K562 (cell line): ENCODE measurements around the gene DGKA. TPM values are rescaled to one million over a fixed set of nuclear protein-coding genes. Genes with fewer than 3 reads are reported as not detected.
A peak's percentile ranks its signal among the peaks of the same experiment; 100 is the strongest.

ENCODE experiments used
- ASH1L ChIP-seq: fragments of 450-650 bp; IDR thresholded peaks from 2 replicates; pipeline ENCODE4 v1.6.1; 2018; ENCODE audit warnings: borderline replicate concordance, mild to moderate bottlenecking, low read depth; ENCODE audit not compliant: partially characterized antibody
- ATF7 ChIP-seq: fragments of 450-650 bp; IDR thresholded peaks from 2 replicates; pipeline ENCODE4 v1.7.1; 2014; ENCODE audit warnings: mild to moderate bottlenecking, moderate library complexity
- CEBPG ChIP-seq, 3 experiments: fragments of 200-800 bp in 1 of 3; sonication (Bioruptor generic) in 1 of 3; sonication (generic) in 1 of 3; formaldehyde crosslinking in 1 of 3; IDR thresholded peaks in 2 of 3; conservative IDR thresholded peaks in 1 of 3; 2 replicates each; pipeline versions ENCODE4 v1.6.1 to v1.8.0; 2016 to 2022; ENCODE audit warnings: missing compliant biosample characterization in 2 of 3, missing genetic modification characterization in 2 of 3, mild to moderate bottlenecking in 1 of 3, missing genetic modification reagents in 1 of 3
- ETV5 ChIP-seq: sonication (generic); formaldehyde crosslinking; IDR thresholded peaks from 2 replicates; pipeline ENCODE4 v1.4.0; 2020; ENCODE audit warnings: low read depth, mild to moderate bottlenecking, missing genetic modification reagents
- HMG20A ChIP-seq: fragments of 450-650 bp; formaldehyde crosslinking; conservative IDR thresholded peaks from 2 replicates; pipeline ENCODE4 v1.4.0; 2020; ENCODE audit warnings: mild to moderate bottlenecking, mixed read lengths
- HMG20B ChIP-seq: fragments of 250-450 bp; sonication (Bioruptor Pico); IDR thresholded peaks from 2 replicates; pipeline ENCODE4 v1.5.0; 2021; ENCODE audit warnings: mild to moderate bottlenecking
- MCM2 ChIP-seq: fragments of 450-650 bp; IDR thresholded peaks from 2 replicates; pipeline ENCODE4 v1.6.1; 2017; ENCODE audit warnings: low read depth, mild to moderate bottlenecking
- NRF1 ChIP-seq, 2 experiments: fragments of 450-650 bp; IDR thresholded peaks in 1 of 2; conservative IDR thresholded peaks in 1 of 2; 2 replicates each; pipeline ENCODE4 v1.6.1; 2014; ENCODE audit warnings: mild to moderate bottlenecking in 2 of 2
- ZNF785 ChIP-seq: fragments of 250-450 bp; sonication (Bioruptor Pico); IDR thresholded peaks from 2 replicates; pipeline ENCODE4 v1.4.0; 2020; ENCODE audit warnings: mild to moderate bottlenecking
- polyA plus RNA-seq, 8 experiments: library from polyadenylated mRNA; depleted of rRNA in 4 of 8; stranded (reverse) in 5 of 8; unstranded in 3 of 8; fragments of >200 nt; fragmentation: Nextera tagmentation in 2 of 8; fragmentation: Illumina TruSeq in 1 of 8; extraction: Ambion mirVana in 2 of 8; extraction: Trizol in 1 of 8; gene quantifications; 2 replicates each; pipeline versions ENCODE4 v1.2.1 to v1.2.3, GENCODE V29; 2011 to 2014; ENCODE audit warnings: inconsistent platforms in 1 of 8, missing spikeins in 1 of 8
- total RNA-seq, 7 experiments: library from RNA; depleted of rRNA in 6 of 7; stranded (reverse); fragments of >200 nt in 6 of 7; fragmentation: Illumina TruSeq in 2 of 7; extraction: Trizol in 2 of 7; gene quantifications; 2 replicates each; pipeline versions ENCODE4 v1.2.1 to v1.2.3, GENCODE V29; 2011 to 2021; ENCODE audit warnings: low replicate concordance in 1 of 7
- TF ChIP-seq, protein P1 (sequence below), 2 experiments: fragments of 450-650 bp in 1 of 2; IDR thresholded peaks; 2 replicates each; pipeline ENCODE4 v1.6.1; 2011 to 2017; ENCODE audit warnings: low read depth in 2 of 2, antibody characterized with exemption in 1 of 2, borderline replicate concordance in 1 of 2, low read length in 1 of 2, mild to moderate bottlenecking in 1 of 2, mixed read lengths in 1 of 2; ENCODE audit not compliant: control insufficient read depth in 1 of 2
- TF ChIP-seq, protein P2 (sequence below): sonication (generic); formaldehyde crosslinking; IDR thresholded peaks from 2 replicates; pipeline ENCODE4 v1.8.1; 2023; ENCODE audit warnings: mild to moderate bottlenecking, missing genetic modification reagents
- TF ChIP-seq, protein P3 (sequence below): fragments of 450-650 bp; formaldehyde crosslinking; IDR thresholded peaks from 2 replicates; pipeline ENCODE4 v1.4.0; 2020; ENCODE audit warnings: mild to moderate bottlenecking, moderate library complexity

DGKA gene
- total and polyA plus RNA-seq, 9 of the 15 experiments (the other 6 are each of a cell fraction or from before 2014, with no cell fraction given), result 3.4 to 12.4 (median 6.2) TPM

DNA sequence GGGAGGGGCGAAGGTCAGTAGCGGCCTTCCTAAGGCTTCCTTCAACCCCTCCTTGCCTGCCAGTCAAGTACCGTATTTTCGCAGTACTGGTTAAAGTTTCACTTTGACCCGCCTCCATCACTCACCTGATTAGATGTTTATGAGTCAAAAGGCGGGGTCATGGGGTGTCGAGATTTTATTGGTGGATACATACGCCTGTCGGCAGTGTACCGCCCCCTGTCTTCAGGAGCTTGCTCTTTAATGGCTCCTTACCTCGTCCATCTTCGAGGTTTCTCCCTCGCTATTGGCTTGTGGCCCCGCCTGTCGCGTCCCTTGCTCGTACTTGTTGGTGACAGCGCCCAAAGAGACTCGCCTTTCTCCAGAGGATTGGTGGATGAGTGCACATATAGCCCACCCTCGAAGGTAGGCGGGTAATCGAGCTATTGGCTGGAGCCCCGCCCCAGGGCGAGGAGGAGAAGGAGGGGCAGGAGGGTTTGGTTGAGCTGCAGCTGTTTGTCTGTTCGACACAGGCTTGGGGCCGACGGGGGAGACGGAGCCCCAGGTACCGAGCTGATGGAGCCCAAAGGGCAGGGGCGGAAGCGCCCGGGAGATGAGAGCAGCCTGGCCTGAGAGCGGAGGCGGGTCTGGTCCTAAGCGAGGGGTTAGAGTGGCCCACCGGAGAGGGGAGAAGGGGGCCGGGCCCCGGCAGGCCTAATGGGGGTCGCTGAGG, 42.8 kb downstream of the DGKA start, which contains the start of gene RAB5B (continued):
- no peak for TF ChIP-seq ETV5
- TF ChIP-seq, protein P1, sequence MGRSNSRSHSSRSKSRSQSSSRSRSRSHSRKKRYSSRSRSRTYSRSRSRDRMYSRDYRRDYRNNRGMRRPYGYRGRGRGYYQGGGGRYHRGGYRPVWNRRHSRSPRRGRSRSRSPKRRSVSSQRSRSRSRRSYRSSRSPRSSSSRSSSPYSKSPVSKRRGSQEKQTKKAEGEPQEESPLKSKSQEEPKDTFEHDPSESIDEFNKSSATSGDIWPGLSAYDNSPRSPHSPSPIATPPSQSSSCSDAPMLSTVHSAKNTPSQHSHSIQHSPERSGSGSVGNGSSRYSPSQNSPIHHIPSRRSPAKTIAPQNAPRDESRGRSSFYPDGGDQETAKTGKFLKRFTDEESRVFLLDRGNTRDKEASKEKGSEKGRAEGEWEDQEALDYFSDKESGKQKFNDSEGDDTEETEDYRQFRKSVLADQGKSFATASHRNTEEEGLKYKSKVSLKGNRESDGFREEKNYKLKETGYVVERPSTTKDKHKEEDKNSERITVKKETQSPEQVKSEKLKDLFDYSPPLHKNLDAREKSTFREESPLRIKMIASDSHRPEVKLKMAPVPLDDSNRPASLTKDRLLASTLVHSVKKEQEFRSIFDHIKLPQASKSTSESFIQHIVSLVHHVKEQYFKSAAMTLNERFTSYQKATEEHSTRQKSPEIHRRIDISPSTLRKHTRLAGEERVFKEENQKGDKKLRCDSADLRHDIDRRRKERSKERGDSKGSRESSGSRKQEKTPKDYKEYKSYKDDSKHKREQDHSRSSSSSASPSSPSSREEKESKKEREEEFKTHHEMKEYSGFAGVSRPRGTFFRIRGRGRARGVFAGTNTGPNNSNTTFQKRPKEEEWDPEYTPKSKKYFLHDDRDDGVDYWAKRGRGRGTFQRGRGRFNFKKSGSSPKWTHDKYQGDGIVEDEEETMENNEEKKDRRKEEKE (IDR thresholded peaks at IDR 0.05; ENCODE audit: borderline replicate concordance in 1 of 2, control insufficient read depth in 1 of 2, low read depth in 2 of 2, low read length in 1 of 2), result no peak
- no peak for TF ChIP-seq HMG20B (CRISPR knock-in tag)
- TF ChIP-seq ASH1L, result peak; percentile 100
- no peak for TF ChIP-seq MCM2
- TF ChIP-seq, protein P2, sequence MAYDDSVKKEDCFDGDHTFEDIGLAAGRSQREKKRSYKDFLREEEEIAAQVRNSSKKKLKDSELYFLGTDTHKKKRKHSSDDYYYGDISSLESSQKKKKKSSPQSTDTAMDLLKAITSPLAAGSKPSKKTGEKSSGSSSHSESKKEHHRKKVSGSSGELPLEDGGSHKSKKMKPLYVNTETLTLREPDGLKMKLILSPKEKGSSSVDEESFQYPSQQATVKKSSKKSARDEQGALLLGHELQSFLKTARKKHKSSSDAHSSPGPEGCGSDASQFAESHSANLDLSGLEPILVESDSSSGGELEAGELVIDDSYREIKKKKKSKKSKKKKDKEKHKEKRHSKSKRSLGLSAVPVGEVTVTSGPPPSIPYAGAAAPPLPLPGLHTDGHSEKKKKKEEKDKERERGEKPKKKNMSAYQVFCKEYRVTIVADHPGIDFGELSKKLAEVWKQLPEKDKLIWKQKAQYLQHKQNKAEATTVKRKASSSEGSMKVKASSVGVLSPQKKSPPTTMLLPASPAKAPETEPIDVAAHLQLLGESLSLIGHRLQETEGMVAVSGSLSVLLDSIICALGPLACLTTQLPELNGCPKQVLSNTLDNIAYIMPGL (CRISPR knock-in tag), result 0 out of 2 replicates have a peak, but pooled peaks have one; percentile 38
- TF ChIP-seq CEBPG (CRISPR knock-in tag; IDR thresholded peaks at IDR 0.05), result no peak
- no peak for TF ChIP-seq CEBPG (tag; conservative IDR thresholded peaks at IDR 0.05 in 1 of 2, IDR thresholded peaks at IDR 0.05 in 1 of 2)
- no peak for TF ChIP-seq ZNF785 (CRISPR knock-in tag)
- peak; percentile 98 for TF ChIP-seq ATF7
- peak; percentile 59 to 66 for TF ChIP-seq NRF1 (conservative IDR thresholded peaks at IDR 0.05 in 1 of 2, IDR thresholded peaks at IDR 0.05 in 1 of 2)
- TF ChIP-seq, protein P3, sequence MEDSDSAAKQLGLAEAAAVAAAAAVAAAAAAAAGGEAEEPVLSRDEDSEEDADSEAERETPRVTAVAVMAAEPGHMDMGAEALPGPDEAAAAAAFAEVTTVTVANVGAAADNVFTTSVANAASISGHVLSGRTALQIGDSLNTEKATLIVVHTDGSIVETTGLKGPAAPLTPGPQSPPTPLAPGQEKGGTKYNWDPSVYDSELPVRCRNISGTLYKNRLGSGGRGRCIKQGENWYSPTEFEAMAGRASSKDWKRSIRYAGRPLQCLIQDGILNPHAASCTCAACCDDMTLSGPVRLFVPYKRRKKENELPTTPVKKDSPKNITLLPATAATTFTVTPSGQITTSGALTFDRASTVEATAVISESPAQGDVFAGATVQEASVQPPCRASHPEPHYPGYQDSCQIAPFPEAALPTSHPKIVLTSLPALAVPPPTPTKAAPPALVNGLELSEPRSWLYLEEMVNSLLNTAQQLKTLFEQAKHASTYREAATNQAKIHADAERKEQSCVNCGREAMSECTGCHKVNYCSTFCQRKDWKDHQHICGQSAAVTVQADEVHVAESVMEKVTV, result no peak
- TF ChIP-seq HMG20A (CRISPR knock-in tag), result no peak
